ENCODE measurements around the gene ACSL6.

ACSL6 gene

GRCh38 chr5:132050136-132050535 lies 38.7 kb upstream of the ACSL6 start:
- H3K4me3 ChIP-seq (ENCODE audit: low read depth, low read length): no peak overlapping the region
- no peak for DNase-seq (ENCODE audit: low read depth)

DNA sequence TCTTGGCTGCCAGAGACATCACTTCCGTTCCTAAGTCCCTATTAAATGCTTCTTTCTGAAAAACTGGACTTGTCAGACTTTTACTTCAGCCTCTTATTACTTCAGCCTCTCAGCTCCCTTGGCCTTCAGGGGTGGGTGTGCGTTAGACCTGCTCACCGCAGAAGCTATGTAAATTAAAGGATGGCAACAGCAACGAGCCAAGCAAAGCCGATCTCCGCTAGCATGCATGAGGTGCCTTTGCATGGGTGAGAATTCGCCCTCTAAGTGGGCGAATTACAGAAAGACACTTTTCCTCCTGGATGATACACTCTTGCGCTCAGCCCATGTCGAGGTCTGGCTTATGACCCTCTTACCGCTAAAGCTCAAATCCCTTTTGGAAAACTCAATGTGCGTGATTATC lies 38.1 kb upstream of the ACSL6 start:
- H3K4me3 ChIP-seq (ENCODE audit: low read depth, low read length): no peak overlapping the region
- no peak for DNase-seq (ENCODE audit: low read depth)

DNA sequence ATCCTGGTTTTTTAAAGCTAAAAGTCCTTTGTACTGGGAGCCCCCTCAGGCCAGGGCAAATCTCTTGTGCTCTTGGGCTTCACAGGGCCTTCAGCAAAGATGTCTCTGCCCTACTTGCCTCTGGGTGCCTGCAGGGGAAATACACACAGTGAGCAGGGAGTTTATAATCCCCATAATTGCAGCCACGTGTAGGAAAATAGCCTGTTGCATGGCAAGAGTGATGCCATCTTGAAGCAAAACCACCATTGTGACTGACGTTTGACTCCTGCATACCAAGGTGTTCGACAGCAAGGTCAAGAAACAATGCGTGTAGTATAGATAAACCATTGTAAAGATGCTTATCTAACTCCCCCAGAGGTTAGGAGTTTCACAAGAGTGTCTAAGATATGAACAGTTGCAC lies 37.6 kb upstream of the ACSL6 start:
- DNase-seq (ENCODE audit: low read depth): no peak
- no peak overlapping the region for H3K4me3 ChIP-seq (ENCODE audit: low read depth, low read length)

GRCh38 chr5:132046880-132047299 lies 35.4 kb upstream of the ACSL6 start:
- no peak for DNase-seq (ENCODE audit: low read depth)
- H3K4me3 ChIP-seq (ENCODE audit: low read depth, low read length): no peak overlapping the region

DNA sequence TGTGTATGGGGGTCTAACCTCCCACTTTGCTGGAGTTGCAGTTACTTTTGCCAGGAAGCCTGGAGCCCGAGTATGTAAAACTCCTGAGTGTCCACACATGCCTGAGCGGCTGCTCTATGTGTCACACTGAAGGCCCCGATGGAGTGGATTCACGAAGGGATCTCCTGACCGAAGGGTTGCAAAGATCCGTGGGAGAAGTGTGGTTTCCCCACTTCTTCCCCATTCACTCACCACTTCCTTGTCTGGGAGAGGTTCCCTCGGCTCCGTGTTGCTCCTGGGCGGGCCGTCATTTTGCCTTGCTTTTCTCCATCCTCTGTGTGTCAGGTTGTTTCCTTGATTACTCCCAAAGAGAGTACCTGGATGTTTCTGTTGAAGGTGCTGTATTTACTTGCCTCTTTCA lies 32.7 kb upstream of the ACSL6 start:
- no peak overlapping the region for H3K4me3 ChIP-seq (ENCODE audit: low read depth, low read length)
- no peak for DNase-seq (ENCODE audit: low read depth)

GRCh38 chr5:132037353-132037752 lies 25.9 kb upstream of the ACSL6 start:
- no peak for DNase-seq (ENCODE audit: low read depth)

GRCh38 chr5:132033122-132033521 lies 21.7 kb upstream of the ACSL6 start:
- no peak overlapping the region for H3K4me3 ChIP-seq (ENCODE audit: low read depth, low read length)
- no peak for DNase-seq (ENCODE audit: low read depth)

More at GRCh38 chr5:132037353-132037752, 25.9 kb upstream of the ACSL6 start:
- no peak overlapping the region for H3K4me3 ChIP-seq (ENCODE audit: low read depth, low read length)

DNA sequence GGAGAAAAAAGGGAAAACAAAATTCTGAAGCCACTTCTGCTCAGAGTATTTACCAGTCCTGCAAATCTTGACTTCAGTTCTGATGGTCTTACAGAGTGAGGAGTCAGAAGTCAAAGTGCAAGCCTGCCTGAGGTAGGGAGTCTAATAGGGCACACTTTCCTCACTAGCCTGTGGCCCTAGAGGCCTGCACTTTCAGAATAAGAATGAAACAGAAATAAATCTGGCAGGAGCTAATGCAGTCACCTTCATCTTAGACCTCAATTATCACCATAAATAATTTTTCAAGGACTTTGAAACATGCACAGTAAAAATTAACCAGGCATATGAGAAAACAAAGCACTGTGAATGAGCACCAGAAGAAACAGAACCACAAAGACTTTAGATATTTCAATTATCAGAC lies 20.7 kb upstream of the ACSL6 start:
- no peak overlapping the region for H3K4me3 ChIP-seq (ENCODE audit: low read depth, low read length)
- DNase-seq (ENCODE audit: low read depth): no peak

DNA sequence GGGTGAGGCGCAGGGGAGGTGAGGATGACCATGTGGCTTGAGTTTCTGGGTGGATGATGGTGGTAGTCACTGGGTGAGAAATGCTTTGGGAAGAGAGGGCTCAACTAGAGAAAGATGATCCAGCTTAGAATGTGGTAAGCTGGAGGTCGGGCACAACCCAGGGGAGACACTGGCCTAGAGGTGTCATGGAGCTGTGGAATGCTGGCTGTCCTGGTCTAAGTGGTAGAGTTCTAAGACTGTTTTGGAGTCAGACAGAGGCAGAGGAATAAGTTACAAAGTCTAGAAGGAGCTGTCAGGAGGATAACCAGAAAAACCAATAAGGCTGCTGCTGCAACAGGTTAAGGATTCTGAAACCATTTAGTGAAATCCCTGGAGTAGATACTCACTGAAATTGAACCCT lies 19.2 kb upstream of the ACSL6 start:
- no peak overlapping the region for H3K4me3 ChIP-seq (ENCODE audit: low read depth, low read length)
- no peak for DNase-seq (ENCODE audit: low read depth)

DNA sequence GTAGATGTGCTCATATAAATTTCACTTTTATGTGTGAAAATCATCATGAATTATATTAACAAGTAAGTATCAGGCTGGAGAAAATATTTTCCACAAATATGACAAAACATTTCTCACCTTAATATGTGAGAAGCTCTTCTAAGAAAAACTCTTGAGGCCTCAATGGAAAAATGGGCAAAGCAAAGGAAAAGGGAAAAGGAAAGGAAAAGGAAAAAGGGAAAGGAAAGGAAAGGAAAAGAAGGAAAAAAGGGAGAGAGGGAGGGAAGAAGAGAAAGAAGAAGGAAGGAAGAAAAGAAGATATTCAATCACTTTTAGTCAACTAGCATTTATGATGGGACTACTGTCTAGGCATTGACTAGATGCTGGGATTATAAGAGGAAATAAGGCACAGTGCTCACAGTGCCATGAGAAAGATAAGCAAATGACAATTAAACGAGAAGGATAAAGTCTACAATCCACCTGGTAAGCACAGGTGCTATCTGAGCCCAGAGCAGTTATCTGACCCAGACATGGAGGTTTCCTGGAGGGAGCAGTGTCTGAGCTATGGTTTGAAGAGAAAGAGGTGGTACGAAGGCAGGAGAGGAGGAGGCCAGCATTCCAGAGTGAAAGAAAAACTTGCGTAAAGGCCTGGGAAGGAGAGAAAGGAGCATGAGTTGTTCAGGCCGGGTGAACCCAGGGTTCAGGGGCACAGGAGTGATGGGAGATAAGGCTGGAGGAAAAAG lies 18.3 kb upstream of the ACSL6 start:
- DNase-seq (ENCODE audit: low read depth): no peak
- no peak overlapping the region for H3K4me3 ChIP-seq (ENCODE audit: low read depth, low read length)

DNA sequence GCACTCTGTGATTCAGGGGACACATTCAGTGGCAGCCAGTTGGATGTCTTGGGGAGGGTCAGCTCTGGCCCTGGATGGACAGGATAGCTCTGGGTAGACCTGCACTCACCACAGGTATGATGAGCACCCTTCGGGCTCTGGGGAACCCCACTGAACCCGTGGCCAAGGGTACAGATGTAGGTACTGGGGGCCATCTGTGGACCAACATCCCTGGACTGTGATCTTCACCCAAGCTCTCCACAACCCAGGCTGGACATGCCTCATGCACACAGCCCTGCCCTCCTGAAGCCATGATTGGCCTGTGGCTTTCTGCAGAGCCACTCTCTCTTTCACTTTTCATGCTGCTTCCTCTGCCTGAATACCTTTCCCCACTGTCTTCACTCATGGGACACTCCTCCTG lies 15.6 kb upstream of the ACSL6 start:
- no peak overlapping the region for H3K4me3 ChIP-seq (ENCODE audit: low read depth, low read length)
- no peak for DNase-seq (ENCODE audit: low read depth)

GRCh38 chr5:132026516-132027008 lies 15.1 kb upstream of the ACSL6 start:
- no peak for DNase-seq (ENCODE audit: low read depth)
- H3K4me3 ChIP-seq (ENCODE audit: low read depth, low read length): no peak overlapping the region

DNA sequence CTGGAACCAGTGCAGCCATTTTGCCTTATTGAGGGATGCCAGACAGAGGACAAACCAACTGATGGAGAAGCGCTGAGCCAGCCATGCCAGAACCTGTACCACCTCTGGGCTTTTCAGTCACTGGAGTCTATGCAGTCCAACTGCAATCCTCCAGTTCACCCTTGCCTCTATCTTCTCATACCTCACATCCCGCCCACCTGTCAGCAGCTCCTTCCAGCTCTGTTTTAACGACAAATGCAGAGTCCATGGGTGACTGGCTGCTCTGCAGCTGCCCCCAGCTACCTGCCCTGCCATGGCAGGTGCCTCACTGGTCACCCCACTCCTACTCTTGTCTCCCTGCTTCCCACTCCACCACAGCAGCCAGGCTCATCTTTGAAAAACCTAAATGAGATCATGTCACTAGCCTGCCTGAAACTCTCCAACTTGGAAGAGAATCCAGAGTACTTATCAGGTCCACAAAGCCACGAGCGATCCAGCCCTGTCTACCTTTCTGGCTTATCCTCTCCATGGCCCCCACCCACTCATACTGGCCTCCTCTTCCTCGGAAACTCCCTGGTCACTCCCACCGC lies 14.0 kb upstream of the ACSL6 start:
- H3K4me3 ChIP-seq (ENCODE audit: low read depth, low read length): no peak overlapping the region
- no peak for DNase-seq (ENCODE audit: low read depth)

DNA sequence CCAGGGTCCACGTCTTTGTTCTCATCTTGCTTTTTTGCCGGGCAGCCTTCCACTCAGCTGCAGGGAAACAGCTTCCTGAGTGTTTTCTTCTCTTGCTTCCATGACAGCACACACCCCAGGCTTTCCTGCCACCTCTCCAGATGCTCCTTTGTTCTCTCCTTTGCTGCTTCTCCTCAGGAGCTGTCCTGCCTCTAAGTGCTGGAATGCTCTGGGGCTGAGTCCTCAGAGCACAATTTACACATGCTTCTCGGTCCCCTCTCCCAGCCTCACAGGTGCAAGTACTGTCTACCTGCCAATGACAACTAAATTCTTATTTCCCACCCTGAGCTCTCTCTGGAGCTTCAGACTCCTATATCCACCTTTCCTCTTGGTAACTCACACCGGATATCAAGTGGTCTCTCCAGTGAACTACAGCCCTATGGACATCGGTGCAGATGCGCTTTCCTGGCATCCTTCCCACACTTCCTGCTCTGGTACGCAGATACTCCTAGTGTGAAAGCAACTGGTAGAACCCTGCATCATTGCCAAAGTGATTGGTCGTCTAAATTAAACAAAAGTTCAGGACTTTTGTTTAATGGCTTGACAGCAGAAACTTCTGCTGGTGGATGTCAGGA lies 13.4 kb upstream of the ACSL6 start:
- no peak for DNase-seq (ENCODE audit: low read depth)
- H3K4me3 ChIP-seq (ENCODE audit: low read depth, low read length): no peak overlapping the region

GRCh38 chr5:132024117-132024435 lies 12.6 kb upstream of the ACSL6 start:
- no peak for DNase-seq (ENCODE audit: low read depth)

DNA sequence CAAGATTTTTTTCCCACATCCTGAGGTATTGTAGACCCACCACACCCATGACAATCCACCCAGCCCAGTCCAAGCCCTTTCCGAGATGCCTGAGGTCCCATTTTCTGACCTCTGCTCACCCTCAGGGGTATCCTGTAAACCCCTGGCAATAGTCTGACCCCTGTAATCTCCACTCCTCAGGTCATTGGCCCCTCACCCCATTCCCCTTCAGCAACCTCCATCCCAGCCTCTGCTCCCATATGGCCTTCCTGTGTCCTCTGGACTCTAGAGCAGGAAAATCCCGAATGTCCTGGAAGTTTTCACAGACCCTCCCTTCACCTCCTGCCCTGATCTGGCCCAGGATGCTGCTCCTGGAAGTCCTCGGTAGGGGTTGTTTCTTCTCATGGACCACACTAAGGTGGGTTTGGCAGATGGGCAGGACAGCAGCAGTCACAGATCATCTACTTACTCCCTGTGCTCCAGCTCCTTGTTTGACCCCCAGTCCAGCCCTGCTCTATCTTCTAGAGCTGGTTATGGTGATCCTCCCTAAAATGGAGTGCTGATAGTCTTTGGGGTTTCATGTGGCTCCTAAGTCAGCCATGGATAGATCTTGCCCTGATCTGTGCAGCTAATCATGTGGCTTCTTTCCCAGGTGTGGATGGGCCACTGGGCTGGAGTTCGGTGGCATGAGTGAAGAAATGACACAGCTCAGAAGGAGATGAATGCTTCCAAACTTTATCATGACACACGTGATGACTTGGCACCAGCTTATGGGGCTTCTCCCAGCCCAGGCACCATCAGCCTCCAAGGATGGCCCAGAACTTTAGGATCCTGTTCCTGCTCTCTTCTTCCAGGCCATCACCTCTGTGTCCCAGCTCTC lies 12.0 kb upstream of the ACSL6 start:
- no peak for DNase-seq (ENCODE audit: low read depth)
- H3K4me3 ChIP-seq (ENCODE audit: low read depth, low read length): no peak overlapping the region

More at GRCh38 chr5:132024117-132024435, 12.6 kb upstream of the ACSL6 start:
- no peak overlapping the region for H3K4me3 ChIP-seq (ENCODE audit: low read depth, low read length)

DNA sequence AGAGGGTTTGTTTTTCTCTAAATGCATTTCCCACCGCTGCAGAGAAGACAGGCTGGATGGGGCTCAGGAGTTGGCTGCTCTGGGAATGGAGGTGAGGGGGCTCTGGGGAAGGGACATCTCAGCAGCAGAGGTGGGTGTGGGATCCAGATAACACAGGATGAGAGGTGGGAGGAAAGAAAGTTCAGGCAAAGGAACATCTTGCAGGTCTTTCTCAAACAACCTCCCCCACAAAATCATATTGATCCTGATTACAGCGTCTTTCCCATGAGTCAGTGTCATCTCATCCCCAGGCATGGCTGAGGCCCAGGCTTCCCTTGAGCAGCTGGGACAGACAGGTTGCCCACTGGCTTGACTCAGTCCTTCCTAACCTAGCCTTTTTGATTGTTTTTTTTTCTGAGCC lies 11.3 kb upstream of the ACSL6 start:
- H3K4me3 ChIP-seq (ENCODE audit: low read depth, low read length): no peak overlapping the region
- no peak for DNase-seq (ENCODE audit: low read depth)

DNA sequence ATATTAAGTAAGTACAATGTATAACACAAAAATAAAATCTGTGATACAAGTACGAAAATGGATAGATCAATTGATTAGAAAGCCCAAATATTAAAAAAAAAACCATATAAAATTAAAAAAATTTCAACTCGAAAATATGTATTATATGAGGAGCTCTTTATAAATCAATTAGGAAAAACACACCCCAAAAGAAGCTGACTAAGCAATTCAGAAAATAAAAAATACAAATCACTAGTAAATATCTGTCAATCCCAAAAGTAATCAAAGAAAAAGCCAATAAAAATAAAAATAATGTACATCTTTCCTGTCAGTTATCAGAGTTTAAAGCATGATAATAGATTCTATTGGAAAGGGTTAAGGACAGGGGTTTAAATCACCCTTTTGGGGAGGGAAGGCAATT lies 10.2 kb upstream of the ACSL6 start:
- H3K4me3 ChIP-seq (ENCODE audit: low read depth, low read length): no peak overlapping the region
- no peak for DNase-seq (ENCODE audit: low read depth)

- H3K4me3 ChIP-seq (ENCODE audit: low read depth, low read length): no peak overlapping the region
- DNase-seq (ENCODE audit: low read depth): no peak
Observed at GRCh38 chr5:132020568-132021339, 9.3 kb upstream of the ACSL6 start.

Measured in skeletal muscle cell (primary cell).